Hepatic stellate cell (primary cell): Measurements from ENCODE around the gene CYTH4.
A peak's percentile ranks its signal among the peaks of the same experiment; 100 is the strongest.
"Not testable (repeated sequence)": the region's sequence is repeated elsewhere in the genome, so short reads cannot be mapped to it uniquely, and the experiment has no call there.

Source experiments
- DNase-seq: peaks from one replicate; pipeline ENCODE4 v3.0.0; 2011; ENCODE audit warnings: low spot score

CYTH4 gene

DNA sequence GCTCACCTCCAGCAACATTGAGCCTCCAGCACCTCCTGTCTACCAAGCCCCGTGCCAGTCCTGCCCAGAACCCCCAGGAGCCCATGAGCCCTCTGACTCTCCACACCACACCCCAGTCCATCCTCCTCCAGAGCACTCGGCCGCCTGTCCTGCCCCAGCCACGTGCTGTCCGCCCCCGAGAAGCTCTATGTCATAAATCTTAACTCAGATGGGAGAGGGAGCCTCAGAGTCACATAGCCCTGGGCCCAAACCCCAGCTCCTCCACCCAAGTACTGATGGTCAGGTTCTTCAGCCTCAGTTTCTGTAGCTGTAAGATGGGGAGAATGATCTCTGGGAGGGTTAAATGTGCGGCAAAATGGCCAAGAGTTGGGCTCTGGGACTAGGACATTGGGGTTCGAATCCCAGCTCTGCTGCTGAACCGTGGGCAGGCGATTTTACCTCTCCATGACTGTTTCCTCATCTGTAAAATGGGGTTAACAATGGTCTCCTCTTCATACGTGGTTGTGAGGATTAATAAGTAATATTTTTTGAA lies 27.8 kb downstream of the CYTH4 start:
- no peak for DNase-seq

DNA sequence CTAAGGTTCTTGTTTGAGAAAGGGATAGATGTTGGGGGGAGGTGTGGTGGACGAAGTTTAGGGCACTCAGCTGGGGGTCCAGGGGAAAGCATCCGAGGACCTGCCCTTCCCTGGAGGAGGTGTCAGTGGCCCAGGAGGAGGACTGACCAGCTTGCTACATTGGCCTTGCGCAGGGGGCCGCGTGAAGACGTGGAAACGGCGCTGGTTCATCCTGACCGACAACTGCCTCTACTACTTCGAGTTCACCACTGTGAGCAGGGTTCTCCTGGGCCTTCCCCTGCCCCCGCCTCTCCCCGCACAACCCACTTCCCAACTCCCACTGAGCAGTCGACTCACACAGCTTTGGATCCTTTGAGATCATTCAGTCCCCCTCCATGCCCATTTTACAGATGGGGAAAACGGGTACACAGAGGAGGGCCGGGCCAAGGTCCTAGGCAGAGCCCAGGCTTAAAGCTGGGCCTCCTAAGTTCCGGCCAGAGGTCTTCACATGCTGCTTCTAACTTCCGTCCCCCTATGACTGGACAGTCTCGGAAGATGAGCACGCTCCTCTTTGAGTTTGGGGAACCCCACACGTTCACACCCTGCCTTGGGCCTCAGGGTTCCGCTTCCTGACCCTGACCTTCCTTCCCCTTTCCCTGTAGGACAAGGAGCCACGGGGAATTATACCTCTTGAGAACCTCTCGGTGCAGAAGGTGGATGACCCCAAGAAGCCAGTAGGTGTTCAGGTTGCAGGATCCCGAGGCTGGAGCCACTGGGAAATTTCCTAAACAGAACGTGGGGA lies 28.7 kb downstream of the CYTH4 start:
- no peak for DNase-seq

DNA sequence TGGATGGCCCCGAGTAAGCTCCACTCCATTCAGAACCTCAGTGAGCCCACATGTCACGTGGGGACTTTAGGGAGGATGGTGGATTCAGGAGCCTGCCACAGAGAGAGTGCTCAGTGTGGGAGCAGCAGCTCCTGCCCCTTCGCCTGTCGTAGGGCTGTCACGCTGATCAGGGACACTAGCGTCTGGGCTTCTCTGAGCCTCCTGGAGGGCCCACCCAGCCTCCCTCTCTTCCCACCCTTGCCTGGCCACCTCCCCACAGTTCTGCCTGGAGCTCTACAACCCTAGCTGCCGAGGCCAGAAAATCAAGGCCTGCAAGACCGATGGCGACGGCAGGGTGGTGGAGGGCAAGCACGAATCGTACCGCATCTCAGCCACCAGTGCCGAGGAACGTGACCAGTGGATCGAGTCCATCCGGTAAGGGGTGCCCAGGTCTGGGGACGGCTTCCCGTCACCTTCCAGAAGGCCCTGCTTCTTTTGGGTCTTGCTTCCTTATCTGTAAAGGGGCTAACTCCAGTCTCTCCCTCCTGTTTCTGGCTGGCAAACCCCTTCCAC lies 29.5 kb downstream of the CYTH4 start:
- no peak for DNase-seq

DNA sequence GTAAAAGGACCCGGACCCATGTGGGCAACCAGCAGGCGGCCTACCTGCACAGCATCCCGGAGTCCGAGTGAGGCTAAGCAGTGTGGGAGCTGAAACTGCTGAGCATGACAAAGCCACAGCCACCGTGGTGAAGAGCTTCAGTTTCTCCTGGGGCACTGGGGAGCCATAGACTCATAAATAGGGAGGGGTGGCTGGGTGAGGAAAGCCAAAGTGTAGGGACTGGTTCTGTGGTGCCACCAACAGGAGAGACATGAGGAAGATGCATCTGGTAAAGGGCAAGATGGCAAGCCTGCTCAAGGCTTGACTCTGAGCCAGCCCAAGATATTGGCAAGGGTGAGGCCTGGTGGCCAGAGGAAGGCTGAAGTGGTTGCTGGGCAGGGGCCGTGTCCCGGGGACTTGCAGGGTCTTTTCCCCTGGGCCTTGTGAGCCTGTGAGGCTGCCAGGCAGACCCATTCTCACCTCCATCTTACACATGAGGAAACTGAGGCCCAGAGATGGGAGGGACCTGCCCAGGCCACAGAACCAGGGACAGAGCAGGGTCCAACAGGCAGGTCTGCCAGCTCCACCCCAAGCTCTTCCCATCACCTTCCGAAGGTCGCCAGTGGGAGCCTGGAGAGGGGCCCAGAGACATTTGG lies 30.4 kb downstream of the CYTH4 start:
- DNase-seq, result no peak

DNA sequence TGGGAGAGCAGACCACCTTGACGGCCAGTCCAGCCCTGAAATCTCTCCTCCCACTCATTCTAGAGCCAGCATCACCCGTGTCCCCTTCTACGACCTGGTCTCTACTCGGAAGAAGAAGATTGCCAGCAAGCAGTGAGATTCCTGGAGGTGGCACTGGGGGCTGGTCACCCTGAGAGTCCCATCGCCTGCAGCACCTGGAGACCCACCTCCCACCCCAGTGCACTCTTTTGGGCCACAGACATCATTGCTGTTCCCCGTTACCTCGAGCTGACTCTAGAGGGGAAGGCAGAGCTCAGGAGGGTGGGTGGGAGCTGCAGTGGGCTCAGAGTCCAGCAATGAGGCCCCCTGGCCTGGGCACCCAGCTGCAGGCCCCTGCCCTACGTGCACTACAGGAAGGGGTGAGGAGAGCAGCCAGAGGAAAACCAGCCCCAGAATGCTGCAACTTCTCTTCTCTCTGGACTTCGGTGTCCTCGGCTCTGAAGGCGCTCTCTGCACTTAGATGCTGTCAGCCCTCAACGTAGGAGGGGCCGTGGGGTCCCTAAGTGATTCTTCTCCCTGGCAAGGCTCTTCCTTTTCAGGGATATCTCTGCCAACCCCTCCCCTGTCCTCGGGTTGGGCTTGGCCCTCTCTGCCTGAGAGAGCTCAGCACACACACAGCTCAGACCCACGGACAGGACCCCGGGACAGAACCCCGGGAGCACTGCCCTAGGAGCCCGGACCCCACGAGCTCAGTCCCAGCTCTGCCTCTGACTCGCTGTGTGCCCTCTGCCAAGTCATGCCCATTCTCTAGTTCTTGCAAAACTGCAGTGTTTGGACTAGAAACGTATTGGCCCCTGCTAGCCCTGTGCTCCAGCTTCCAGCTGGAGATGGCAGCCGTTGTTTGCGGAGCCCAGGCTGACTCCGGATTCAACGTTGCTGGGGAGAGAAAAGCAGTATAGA lies 31.3 kb downstream of the CYTH4 start:
- DNase-seq, result no peak

DNA sequence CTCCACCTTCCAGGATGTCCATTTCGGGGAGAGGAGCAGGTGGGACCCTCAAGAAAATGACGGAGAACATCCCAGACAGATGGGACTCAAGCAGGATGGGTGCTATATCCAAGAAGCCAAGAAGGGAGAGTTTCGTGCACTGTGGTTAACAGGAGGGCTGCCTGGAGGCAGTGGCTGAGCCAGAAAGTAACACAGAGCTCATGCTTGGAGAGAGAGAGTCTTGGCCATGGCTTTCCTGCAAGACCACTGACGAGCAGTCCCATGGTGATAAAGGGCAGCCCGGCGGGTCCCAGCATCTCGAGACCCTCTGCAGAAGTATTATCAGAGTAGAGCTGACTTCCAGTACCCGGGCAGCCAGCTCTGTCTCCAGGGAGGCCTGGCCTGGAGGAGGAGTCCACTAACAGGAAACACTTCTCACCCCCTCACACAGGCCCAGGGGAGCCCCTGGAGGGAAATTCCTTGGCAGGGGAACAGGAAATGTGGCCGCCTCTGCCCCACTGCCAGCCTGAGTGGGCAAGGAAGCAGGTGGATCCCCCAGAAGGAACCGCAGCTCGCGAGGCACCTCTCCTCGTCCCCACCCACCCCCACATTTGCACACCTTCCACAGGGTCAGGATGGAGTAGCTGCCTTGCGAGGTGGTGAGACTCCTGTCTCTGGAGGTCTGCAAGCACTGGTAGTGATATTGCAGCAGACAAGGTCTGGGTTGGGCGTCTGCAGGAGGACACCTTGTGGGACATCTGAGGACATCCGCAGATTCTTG lies 32.2 kb downstream of the CYTH4 start:
- no peak for DNase-seq

DNA sequence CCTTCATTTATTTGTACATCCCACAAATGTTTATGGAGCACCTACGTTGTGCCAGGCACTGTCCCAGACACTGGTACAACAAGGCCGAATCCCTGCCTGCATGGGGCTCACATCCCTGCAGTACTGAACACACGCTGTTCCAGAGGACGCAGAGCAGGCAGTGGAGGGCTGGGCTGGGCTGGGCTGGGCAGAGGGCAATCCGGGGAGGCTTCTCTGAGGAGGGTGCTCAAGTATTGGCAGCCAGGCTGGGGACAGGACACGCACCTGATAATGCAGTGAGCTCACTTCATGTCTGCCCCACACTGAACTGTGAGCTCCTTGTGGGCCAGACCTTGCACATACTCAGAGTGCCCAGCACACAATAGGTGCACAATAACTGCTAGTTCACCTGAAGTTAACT lies 34.1 kb downstream of the CYTH4 start:
- no peak for DNase-seq

DNA sequence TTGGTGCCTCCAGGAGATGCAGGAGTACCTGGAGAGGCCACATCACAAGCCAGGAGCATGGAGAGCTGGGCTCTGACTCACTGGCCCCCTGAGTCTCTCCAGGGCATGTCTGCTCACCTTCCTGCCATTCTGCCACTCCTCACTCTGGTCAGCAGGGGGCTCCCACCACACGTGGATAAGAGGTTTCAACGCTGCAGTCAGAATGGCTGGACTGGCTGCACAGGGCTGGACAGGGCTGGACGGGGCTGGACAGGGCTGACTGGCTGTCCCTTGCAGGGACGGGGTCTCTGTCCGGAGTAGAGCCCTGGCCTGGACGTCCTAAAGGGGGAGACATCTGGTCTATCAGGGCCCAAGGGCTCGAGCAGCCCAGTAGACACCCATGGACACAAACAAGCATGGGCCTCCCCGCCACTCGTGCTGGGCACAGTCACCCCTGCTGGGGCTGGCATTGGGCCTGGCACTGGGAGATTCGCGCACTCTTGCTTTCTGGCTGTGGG lies 34.6 kb downstream of the CYTH4 start:
- peak; percentile 92 for DNase-seq

DNA sequence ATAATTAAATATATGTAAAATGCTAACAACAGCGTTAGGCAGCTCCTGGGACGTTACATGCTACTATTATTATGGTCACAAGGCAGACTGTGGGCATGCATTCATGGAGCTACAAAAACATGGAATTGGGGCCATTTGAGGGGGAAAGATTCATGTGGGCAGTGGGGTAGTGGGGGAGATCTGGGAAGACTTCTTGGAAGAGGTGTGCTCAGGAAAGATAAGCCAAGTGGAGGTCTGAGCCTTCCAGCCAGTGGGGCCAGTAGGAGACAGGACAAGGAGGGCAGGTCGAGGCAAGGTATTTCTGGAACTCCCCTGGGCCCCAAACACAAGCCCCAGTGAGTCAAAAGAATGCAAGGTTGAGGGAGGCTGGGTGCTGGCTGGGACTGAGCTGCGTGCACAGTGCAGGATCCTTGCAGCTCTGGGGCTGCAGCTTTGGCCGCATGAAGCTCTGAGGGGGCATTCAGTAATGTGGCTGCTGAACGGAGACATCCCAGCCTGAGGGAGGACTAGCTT lies 35.4 kb downstream of the CYTH4 start:
- no peak for DNase-seq

DNA sequence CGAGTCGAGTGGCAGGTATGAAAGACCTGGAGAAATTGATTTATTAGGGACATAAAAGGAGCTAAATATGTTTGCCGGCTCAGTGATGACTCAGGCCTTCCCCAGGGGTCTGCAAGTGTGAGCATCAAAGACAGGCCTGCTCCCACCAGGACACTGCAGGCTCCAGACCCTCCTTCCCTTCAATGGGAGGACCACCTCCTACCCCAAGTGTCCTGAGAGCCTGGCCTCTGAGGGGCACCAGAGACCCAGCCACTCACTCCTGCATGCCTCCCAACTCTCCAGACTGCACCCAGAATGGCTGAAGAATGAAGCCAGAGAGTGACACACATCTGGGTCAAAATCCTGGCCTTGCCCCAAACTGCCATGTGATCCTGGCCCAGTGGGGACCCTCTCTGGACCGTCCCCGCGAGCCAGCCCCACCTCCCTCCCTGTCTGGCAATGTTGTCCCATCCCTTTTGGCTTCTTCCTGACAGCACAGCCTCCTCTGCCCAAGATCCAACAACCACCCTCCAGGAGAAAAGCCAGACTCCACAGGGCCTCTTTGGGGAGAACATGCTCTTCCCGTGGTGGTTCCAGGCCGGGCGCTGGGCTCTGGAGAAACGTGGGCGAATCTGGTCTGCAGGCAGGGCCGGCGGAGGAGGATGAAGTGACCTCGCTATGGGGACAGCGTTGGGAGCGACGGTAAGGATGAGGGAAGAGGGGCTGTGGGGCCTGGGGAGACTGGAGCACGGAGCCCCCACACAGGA lies 36.2 kb downstream of the CYTH4 start:
- DNase-seq, result no peak

DNA sequence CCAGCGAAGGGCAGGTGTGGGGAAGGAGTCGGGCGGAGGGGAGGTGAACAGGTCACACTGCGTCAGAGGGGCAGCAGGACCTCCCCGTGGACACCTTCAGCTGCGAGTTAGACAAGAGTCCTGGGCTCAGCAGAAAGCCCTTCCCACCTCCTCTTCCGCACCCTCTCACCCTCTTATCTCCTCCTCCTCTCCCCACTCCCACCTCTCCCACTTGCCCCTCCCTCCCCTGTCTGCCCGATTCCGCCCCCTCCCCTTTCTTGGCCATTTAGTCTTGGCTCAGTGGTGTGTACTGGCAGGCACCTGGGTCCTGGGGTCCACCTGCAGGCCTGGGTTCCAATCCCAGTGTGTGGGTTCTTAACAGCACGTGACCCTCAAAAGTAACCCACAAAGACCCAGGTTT lies 37.2 kb downstream of the CYTH4 start:
- no peak for DNase-seq

DNA sequence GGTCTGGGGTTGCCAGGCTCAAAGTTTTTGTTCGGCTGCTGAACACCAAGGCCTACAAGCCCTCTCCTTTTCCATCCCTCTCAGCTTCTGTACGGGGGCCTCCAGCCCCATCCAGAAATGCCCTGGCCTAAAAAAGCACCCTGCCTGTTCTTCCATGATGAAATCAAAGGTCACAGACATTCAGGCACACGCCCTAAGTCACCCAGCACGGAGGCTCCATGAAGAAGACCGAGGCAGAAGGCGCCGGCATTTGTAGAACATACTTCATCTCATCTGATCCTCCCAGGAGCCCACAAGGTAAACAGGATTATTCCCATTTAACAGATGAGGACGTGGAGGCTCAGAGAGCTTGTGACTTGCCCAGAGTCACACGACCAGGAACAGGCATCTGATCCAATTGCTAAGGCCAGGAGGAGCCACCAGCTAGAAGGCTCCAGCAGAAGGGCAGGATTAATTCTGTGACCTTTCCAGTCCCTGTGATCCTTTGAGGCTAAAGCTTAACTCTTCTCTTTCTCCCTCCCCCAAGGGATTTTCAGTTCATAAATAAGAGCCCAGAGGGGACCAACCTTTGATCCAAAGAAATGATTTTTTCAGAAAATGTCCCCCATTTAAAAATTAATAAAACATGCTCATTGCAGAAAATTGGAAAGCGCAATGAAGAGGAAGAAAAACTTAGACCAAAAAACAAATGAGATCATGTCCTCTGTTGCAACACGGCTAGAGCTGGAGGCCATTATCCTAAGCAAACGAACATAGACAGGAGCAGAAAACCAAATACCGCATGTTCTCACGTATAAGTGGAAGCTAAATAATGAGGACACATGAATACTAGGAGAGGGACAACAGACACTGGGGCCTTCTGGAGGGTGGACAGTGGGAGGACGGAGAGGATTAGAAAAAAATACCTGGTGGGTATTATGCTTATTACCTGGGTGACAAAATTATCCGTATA lies 38.7 kb downstream of the CYTH4 start:
- no peak for DNase-seq

DNA sequence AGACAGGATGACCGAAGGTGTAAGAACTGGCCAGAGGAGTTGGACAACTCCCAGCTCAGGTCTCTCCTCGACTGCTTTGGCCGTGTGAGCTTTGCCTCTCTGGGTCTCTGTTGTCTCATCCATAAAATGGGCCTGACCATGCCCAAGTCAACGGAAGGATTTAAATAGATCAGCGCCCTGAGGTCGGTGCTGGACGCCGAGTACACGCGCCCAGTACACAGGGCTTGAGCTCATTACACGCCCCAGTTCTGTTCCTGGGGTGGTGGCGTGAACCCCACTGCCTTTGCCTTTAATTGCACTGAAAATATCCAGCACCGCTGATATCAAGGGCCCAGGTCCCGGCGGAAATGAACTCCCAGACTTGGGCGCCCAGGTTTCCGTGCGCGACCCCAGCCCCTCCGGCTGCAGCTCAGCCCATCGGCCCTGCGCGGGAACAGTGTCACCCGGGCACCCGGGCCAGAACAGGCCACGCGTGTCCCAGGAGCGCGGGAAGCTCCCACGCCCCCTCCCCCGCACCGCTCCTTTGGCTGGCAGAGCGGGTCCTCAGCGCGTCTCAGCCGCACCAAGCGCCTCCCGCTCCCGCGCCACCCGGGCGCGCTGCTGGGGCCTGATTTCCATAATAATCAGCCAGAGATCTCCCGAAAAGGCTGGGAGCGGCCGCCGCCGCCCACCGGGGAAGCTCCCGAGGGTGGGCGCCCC lies 42.2 kb downstream of the CYTH4 start:
- no peak for DNase-seq

DNA sequence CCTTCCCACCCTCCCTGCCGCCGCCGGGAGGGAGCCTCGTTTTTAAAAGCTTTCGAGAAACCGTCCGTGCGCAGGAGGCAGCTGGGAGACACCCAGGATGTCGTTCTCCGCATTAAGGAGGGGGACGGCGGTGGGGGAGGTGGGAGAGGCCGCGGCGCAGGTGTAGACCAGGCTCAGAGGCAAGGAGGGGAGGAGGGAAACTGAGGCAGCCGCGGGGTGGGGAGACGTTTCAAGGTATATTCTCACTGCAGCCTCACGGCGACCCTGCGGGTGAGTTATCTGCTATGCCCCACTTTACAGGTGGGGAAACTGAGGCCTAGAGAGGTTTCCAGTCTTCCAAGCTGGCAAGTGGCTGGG lies 42.7 kb downstream of the CYTH4 start:
- no peak for DNase-seq

DNA sequence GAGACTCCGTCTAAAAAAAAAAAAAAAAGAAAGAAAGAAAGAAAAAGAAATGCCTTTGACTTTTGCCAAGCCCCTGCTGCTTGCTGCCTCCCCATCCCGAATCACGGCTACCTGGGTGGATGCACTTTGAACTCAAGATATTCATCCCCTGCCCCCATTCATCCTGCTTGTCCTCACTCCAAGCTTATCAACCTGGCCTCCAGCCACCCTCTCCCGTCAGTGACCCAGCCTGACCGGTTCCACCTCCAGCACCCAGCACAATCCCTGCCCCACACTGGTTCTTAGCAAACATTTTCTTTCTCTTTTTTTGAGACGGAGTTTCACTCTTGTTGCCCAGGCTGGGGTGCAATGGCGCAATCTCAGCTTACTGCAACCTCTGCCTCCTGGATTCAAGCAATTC lies 44.4 kb downstream of the CYTH4 start:
- no peak for DNase-seq

DNA sequence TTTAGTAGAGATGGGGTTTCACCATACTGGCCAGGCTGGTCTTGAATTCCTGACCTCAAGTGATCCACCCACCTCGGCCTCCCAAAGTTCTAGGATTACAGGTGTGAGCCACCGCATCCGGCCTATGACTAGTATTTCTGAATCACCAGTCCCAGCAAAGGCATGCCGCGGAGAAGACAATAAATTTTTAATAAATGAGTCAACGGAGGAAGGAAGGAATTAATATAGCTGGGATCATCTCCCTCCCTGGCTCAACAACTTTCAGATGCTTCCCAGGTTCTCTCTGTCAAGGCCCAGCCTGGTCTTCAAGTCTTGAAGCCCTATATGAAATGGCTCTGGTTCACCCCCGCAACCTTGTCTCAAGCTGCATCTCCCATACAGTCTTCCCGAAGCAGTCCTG lies 45.7 kb downstream of the CYTH4 start:
- DNase-seq, result peak; percentile 78

DNA sequence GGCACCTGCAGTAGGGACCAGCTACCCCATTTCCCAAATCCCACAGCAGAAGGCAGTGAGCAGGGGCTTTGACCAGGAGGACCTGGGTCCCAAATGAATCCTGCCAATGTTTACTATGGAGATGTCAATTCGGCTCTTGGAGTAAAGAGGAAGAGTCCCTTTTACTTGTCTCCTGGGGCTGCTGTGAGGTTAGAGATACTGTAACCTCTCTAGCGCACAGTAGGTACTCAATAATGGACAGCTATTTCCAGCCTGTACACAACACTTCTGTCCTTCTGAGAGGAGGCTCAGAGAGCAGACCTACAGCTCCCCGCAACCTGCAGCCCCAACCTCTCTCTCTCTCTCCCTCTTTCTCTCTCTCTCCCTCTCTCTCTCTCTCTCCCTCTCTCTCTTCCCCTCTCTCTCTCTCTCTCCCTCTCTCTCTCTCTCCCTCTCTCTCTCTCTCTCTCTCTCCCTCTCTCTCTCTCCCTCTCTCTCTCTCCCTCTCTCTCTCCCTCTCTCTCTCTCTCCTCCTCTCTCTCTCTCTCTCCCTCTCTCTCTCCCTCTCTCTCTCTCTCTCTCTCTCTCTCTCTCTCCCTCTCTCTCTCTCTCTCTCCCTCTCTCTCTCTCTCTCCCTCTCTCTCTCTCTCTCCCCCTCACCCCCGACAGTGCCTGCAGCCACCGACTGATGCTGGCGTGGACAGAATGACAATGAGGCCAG lies 46.4 kb downstream of the CYTH4 start:
- not testable (repeated sequence) for DNase-seq
